SJCRH30 (cell line): Measurements from ENCODE around the gene MIGA1. TPM values are rescaled to one million over a fixed set of nuclear protein-coding genes. Genes with fewer than 3 reads are reported as not detected.
A peak's percentile ranks its signal among the peaks of the same experiment; 100 is the strongest.
"Not testable (repeated sequence)": the region's sequence is repeated elsewhere in the genome, so short reads cannot be mapped to it uniquely, and the experiment has no call there.

Experiments used
- DNase-seq, 2 experiments: peaks; one replicate each; pipeline ENCODE4 v3.0.0-alpha.2; 2015 to 2020
- H3K27ac ChIP-seq: fragments of 250-450 bp; sonication (Bioruptor Pico); 2 replicates; pipeline ENCODE4 v1.5.1; 2020; ENCODE audit warnings: mild to moderate bottlenecking, moderate library complexity
- H3K27me3 ChIP-seq: fragments of 250-450 bp; sonication (Bioruptor Pico); 2 replicates; pipeline ENCODE4 v1.5.1; 2020; ENCODE audit warnings: mild to moderate bottlenecking, moderate library complexity
- H3K36me3 ChIP-seq: fragments of 250-450 bp; sonication (Bioruptor Pico); 2 replicates; pipeline ENCODE4 v1.5.1; 2020; ENCODE audit warnings: mild to moderate bottlenecking, moderate library complexity
- H3K4me1 ChIP-seq: fragments of 250-450 bp; sonication (Bioruptor Pico); 2 replicates; pipeline ENCODE4 v1.5.1; 2020; ENCODE audit warnings: mild to moderate bottlenecking, moderate library complexity
- H3K4me3 ChIP-seq: fragments of 250-450 bp; sonication (Bioruptor Pico); 2 replicates; pipeline ENCODE4 v1.5.1; 2020; ENCODE audit warnings: mild to moderate bottlenecking, moderate library complexity
- H3K9me3 ChIP-seq: fragments of 250-450 bp; sonication (Bioruptor Pico); replicated peaks from 2 replicates; pipeline ENCODE4 v1.5.1; 2020; ENCODE audit warnings: mild to moderate bottlenecking, moderate library complexity
- total RNA-seq: library from RNA; depleted of rRNA; stranded (reverse); fragments of >200 nt; shearing (Covaris generic); gene quantifications from 2 replicates; pipeline ENCODE4 v1.2.3, GENCODE V29; 2014

The MIGA1 gene
- total RNA-seq, 1 experiment from 2014 or later: 8.8 TPM

- Histone ChIP-seq H3K27me3 (no peaks in the 10 kb centered on the region), H3K9me3 (no peaks in the 10 kb centered on the region), H3K27ac (no peak overlapping the region), H3K36me3 (no peaks in the 10 kb centered on the region), H3K4me3 (no peak overlapping the region), H3K4me1 (no peaks in the 10 kb centered on the region)
- no peak for DNase-seq
Observed at GRCh38 chr1:77776007-77776700, 3.3 kb upstream of the MIGA1 start.

DNA sequence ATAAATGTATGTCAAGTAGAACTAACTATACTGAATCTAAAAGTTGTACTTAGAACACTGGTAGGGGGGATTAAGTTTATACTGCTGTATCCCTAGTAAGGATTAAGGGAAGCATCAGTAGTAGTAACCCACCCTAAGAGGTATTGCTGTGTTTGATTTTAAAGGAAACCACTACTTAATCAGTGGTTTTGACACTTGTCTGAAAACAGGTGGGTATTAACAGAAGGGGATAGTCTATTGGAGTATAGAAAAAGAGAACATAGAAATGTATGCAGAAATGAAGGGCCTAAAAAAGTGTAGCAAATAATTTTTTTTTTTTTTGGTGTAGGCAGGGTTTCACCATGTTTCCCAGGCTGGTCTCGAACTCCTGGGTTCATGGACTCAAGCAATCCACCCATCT, 2.2 kb downstream of the MIGA1 start:
- H3K4me3 ChIP-seq: no peak overlapping the region
- H3K36me3 ChIP-seq: peaks cover 24% of the 10 kb centered on the region
- no peak for DNase-seq
- H3K27me3 ChIP-seq: no peaks in the 10 kb centered on the region
- H3K4me1 ChIP-seq: peaks cover 3% of the 10 kb centered on the region; the same call in 1 of the 2 replicates
- no peak overlapping the region for H3K27ac ChIP-seq
- H3K9me3 ChIP-seq: no peaks in the 10 kb centered on the region

GRCh38 chr1:77783141-77783540, 3.7 kb downstream of the MIGA1 start:
- no peak for DNase-seq
- Histone ChIP-seq H3K4me1 (peaks cover 3% of the 10 kb centered on the region; the same call in 1 of the 2 replicates), H3K4me3 (no peak overlapping the region), H3K27ac (no peak overlapping the region), H3K27me3 (no peaks in the 10 kb centered on the region), H3K9me3 (no peaks in the 10 kb centered on the region), H3K36me3 (peaks cover 25% of the 10 kb centered on the region)

- H3K9me3 ChIP-seq, DNase-seq, H3K4me3 ChIP-seq, H3K27ac ChIP-seq, H3K4me1 ChIP-seq, H3K27me3 ChIP-seq: not testable (repeated sequence)
- H3K36me3 ChIP-seq: peaks cover 32% of the 10 kb centered on the region
Observed at GRCh38 chr1:77786093-77786741, 6.8 kb downstream of the MIGA1 start.

- no peak overlapping the region for H3K4me3 ChIP-seq
- DNase-seq: no peak
- H3K36me3 ChIP-seq: peaks cover 9% of the 10 kb centered on the region; the same call in 1 of the 2 replicates
- no peak overlapping the region for H3K27ac ChIP-seq
- H3K4me1 ChIP-seq: peaks cover 16% of the 10 kb centered on the region
- H3K9me3 ChIP-seq: no peaks in the 10 kb centered on the region
- H3K27me3 ChIP-seq: no peaks in the 10 kb centered on the region
Observed at GRCh38 chr1:77794550-77794949, 15.1 kb downstream of the MIGA1 start.

- DNase-seq: peak; percentile 68 to 89
- Histone ChIP-seq H3K36me3 (peaks cover 12% of the 10 kb centered on the region), H3K9me3 (no peaks in the 10 kb centered on the region), H3K27me3 (no peaks in the 10 kb centered on the region), H3K27ac (peak overlapping the region; percentile 71), H3K4me3 (no peak overlapping the region), H3K4me1 (peaks cover 16% of the 10 kb centered on the region)
Observed at GRCh38 chr1:77796695-77797405, 17.4 kb downstream of the MIGA1 start.

DNA sequence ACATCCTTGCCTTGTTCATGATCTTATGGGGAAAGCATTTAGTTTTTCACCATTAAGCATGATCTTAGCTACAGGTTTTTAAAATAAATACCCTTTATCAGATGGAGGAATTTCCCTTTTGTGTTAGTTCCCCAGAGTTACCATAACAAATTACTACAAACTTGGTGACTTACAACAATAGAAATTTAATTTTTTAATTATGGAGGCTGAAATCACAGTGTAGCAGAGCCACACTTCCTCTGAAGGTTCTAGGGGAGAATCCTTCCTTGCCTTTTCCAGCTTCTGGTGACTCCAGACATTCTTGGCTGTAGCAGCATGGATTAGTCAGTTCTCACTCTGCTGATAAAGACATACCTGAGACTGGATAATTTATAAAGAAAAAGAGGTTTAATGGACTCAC, 18.5 kb downstream of the MIGA1 start:
- H3K9me3 ChIP-seq: no peaks in the 10 kb centered on the region
- peaks cover 16% of the 10 kb centered on the region for H3K4me1 ChIP-seq
- H3K36me3 ChIP-seq: peaks cover 16% of the 10 kb centered on the region
- H3K27ac ChIP-seq: no peak overlapping the region; the same call in 1 of the 2 replicates
- no peak for DNase-seq
- H3K27me3 ChIP-seq: no peaks in the 10 kb centered on the region
- no peak overlapping the region for H3K4me3 ChIP-seq

GRCh38 chr1:77802026-77802425, 22.6 kb downstream of the MIGA1 start:
- DNase-seq: no peak
- Histone ChIP-seq H3K4me1 (peaks cover 9% of the 10 kb centered on the region), H3K27me3 (no peaks in the 10 kb centered on the region), H3K9me3 (no peaks in the 10 kb centered on the region), H3K4me3 (no peak overlapping the region), H3K36me3 (peaks cover 33% of the 10 kb centered on the region), H3K27ac (no peak overlapping the region)

GRCh38 chr1:77803371-77803770, 23.9 kb downstream of the MIGA1 start:
- no peaks in the 10 kb centered on the region for H3K4me1 ChIP-seq
- no peak overlapping the region for H3K27ac ChIP-seq
- H3K4me3 ChIP-seq: no peak overlapping the region
- H3K9me3 ChIP-seq: no peaks in the 10 kb centered on the region
- no peak for DNase-seq
- H3K27me3 ChIP-seq: no peaks in the 10 kb centered on the region
- H3K36me3 ChIP-seq: peaks cover 43% of the 10 kb centered on the region

DNA sequence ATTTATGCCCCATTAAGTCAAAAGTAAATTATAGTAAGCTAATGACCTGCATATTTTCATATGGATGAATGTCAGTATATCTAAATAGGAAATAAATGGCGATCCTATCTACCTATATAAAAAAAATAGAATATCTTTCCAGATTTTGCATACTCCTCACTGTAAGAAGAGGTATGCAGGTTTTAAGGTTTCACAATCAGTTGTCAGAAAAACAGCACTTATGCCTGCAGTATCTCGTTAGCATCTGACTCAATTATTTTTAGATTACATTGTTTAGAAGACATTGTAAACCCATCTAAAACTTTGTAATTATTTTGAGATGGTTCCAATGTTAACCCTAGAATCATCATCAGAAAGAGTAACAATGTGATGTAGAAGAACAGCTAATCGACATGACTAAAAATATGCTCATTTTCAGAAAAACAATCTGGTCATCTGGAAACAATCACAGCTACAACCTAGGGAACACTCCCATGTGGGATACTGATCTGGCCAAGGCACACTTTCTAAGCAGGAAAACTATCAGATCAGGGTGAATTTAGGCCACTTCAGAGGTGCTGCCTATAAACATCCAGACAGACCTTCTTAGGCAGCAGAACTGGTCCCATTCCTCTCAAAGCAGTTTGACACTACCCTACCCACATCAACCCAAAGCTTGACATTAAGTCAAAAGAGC, 30.5 kb downstream of the MIGA1 start:
- not testable (repeated sequence) for H3K27ac ChIP-seq, DNase-seq, H3K4me3 ChIP-seq, H3K9me3 ChIP-seq, H3K4me1 ChIP-seq, H3K27me3 ChIP-seq
- peaks cover 25% of the 10 kb centered on the region for H3K36me3 ChIP-seq

- H3K36me3 ChIP-seq: peaks cover 36% of the 10 kb centered on the region
Observed at GRCh38 chr1:77811589-77811988, 32.1 kb downstream of the MIGA1 start.

DNA sequence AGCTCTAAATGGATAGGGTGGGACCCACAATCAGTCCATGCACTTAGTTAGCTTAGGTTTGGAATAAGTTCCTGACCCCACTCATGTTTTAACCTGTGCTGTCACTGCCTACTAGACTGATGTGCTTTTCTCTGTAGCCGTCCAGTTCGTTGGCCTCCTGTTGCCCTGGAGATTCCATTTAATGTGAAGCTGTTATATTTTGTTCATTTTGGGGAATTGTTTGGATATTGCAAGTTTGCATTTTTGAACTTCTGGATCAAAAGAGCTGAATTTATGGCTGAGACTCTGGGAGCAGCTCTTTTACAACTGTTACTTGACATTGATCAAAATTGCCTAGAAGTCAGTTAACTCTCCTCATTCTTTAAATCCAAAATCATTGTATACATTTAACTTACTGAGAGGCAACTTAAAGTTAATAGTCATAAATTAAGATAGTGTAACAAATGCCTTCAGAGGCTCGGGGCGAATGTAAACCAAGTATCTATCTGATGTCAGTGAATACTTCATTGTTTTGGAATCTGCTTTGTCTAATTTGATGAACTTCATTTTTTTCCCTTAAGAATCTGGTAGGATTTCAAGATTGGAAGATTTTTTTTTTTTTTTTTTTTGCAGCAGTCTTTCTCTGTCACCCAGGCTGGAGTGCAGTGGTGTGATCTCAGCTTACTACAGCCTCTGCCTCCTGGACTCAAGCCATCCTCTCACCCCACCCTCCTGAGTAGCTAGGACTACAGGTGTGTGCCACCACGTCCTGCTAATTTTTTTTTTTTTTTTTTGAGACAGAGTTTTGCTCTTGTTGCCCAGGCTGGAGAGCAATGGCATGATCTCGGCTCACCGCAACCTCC, 38.1 kb downstream of the MIGA1 start:
- H3K27ac ChIP-seq: no peak overlapping the region
- no peak for DNase-seq
- H3K27me3 ChIP-seq: no peaks in the 10 kb centered on the region

More at GRCh38 chr1:77811589-77811988, 32.1 kb downstream of the MIGA1 start:
- not testable (repeated sequence) for DNase-seq, H3K27me3 ChIP-seq, H3K9me3 ChIP-seq, H3K4me1 ChIP-seq, H3K27ac ChIP-seq, H3K4me3 ChIP-seq

DNA sequence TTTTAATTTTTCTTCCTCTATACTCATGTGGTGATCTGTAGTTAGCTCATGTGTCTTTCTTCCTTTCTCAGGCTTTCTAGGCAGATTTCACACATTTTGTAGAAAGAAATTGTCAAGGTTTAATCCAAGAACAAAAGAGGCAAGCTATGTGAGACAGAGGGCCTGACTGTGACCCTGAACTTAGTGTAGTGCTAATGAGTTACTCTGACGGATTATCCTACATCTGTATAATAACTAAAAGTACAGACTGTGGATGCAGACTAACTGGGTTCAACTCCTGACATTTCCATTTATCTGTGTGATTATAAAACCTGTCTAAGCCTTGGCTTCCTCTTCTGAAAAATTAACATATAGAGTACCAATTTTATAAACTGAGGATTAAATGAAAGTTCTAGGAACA, 40.7 kb downstream of the MIGA1 start:
- Histone ChIP-seq H3K9me3 (no peaks in the 10 kb centered on the region), H3K36me3 (peaks cover 22% of the 10 kb centered on the region), H3K27me3 (no peaks in the 10 kb centered on the region), H3K4me1 (no peaks in the 10 kb centered on the region), H3K27ac (no peak overlapping the region), H3K4me3 (no peak overlapping the region)
- no peak for DNase-seq

More for the DNA sequence above, 38.1 kb downstream of the MIGA1 start:
- H3K4me3 ChIP-seq: no peak overlapping the region
- no peaks in the 10 kb centered on the region for H3K4me1 ChIP-seq
- no peaks in the 10 kb centered on the region for H3K9me3 ChIP-seq
- H3K36me3 ChIP-seq: peaks cover 22% of the 10 kb centered on the region

DNA sequence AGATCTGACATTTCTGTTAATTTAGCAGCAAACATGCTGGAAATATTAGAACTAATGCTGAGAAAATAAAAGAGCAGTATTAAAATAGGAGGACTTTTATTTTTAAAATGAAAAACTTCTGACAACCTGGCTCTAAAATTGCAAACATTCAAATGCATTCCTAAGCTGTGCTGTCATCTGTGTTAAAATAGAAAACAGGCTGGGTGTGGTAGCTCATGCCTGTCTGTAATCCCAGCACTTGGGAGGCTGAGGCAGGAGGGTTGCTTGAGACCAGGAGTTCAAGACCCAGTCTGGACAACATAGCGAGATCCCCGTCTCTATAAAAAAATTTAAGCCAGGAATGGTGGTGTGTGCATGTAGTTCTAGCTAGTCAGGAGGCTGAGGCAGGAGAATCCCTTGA, 44.6 kb downstream of the MIGA1 start:
- H3K27ac ChIP-seq: no peak overlapping the region
- no peaks in the 10 kb centered on the region for H3K9me3 ChIP-seq
- no peaks in the 10 kb centered on the region for H3K27me3 ChIP-seq
- peaks cover 2% of the 10 kb centered on the region for H3K36me3 ChIP-seq
- no peak for DNase-seq
- H3K4me1 ChIP-seq: no peaks in the 10 kb centered on the region; the same call in 1 of the 2 replicates
- no peak overlapping the region for H3K4me3 ChIP-seq
